Sigmoid colon (tissue), 4 donors: ENCODE data around the gene DAPL1.

ENCODE experiments used
- EP300 ChIP-seq, 4 donors: sonication (generic); formaldehyde crosslinking; IDR thresholded peaks; one replicate each; pipeline ENCODE4 v1.6.1; 2017; ENCODE audit warnings: antibody characterized with exemption in 4 of 4
- POLR2A ChIP-seq, 2 donors: fragments of 450-650 bp; IDR thresholded peaks; one replicate each; pipeline ENCODE4 v1.6.1; 2016; ENCODE audit warnings: antibody characterized with exemption in 2 of 2, mild to moderate bottlenecking in 2 of 2, moderate library complexity in 2 of 2
- TF ChIP-seq, protein P1 (sequence below), 4 experiments: fragments of 450-650 bp in 3 of 4; fragments of 200-600 bp in 1 of 4; IDR thresholded peaks; one replicate each; pipeline ENCODE4 v1.5.1; 2016 to 2019; ENCODE audit warnings: antibody characterized with exemption in 4 of 4, mild to moderate bottlenecking in 3 of 4, moderate library complexity in 2 of 4

- TF ChIP-seq, protein P1, sequence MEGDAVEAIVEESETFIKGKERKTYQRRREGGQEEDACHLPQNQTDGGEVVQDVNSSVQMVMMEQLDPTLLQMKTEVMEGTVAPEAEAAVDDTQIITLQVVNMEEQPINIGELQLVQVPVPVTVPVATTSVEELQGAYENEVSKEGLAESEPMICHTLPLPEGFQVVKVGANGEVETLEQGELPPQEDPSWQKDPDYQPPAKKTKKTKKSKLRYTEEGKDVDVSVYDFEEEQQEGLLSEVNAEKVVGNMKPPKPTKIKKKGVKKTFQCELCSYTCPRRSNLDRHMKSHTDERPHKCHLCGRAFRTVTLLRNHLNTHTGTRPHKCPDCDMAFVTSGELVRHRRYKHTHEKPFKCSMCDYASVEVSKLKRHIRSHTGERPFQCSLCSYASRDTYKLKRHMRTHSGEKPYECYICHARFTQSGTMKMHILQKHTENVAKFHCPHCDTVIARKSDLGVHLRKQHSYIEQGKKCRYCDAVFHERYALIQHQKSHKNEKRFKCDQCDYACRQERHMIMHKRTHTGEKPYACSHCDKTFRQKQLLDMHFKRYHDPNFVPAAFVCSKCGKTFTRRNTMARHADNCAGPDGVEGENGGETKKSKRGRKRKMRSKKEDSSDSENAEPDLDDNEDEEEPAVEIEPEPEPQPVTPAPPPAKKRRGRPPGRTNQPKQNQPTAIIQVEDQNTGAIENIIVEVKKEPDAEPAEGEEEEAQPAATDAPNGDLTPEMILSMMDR (IDR thresholded peaks at IDR 0.05): no peak
- TF ChIP-seq POLR2A (IDR thresholded peaks at IDR 0.05) (no peak), EP300 (IDR thresholded peaks at IDR 0.05) (no peak)
Measured at GRCh38 chr2:158835431-158835830, 40.3 kb downstream of the DAPL1 start.
